Upper lobe of left lung (tissue), 6 donors: ENCODE results near the gene CRYGD. TPM values are rescaled to one million over a fixed set of nuclear protein-coding genes. Genes with fewer than 3 reads are reported as not detected.

Experiments
- ATAC-seq, 2 donors: fragments of 200-7000 bp; cut with Tn5 transposase; one replicate each; pipeline ENCODE4 v1.9.1; 2022; ENCODE audit warnings: mild to moderate bottlenecking in 2 of 2, moderate library complexity in 2 of 2; ENCODE audit not compliant: low FRiP score in 2 of 2
- DNase-seq, 2 donors: peaks; one replicate each; pipeline ENCODE4 v3.0.0-alpha.2; 2019 to 2020
- H3K27ac ChIP-seq, 4 donors: fragments of 200-600 bp; sonication (generic); one replicate each; pipeline ENCODE4 v1.5.1; 2016 to 2019
- H3K27me3 ChIP-seq, 4 donors: fragments of 200-600 bp; sonication (generic); one replicate each; pipeline ENCODE4 v1.5.1; 2017 to 2019
- H3K36me3 ChIP-seq, 4 donors: fragments of 200-600 bp; sonication (generic); one replicate each; pipeline ENCODE4 v1.5.1; 2016 to 2019
- H3K4me1 ChIP-seq, 4 donors: fragments of 200-600 bp; sonication (generic); one replicate each; pipeline ENCODE4 v1.5.1; 2018 to 2019
- H3K4me3 ChIP-seq, 4 donors: fragments of 200-600 bp; sonication (generic); one replicate each; pipeline ENCODE4 v1.5.1; 2017 to 2019; ENCODE audit warnings: mild to moderate bottlenecking in 2 of 4, moderate library complexity in 1 of 4
- H3K9me3 ChIP-seq, 4 donors: fragments of 200-600 bp; sonication (generic); one replicate each; pipeline ENCODE4 v1.5.1; 2018 to 2019
- EP300 ChIP-seq, 4 donors: sonication (generic); formaldehyde crosslinking; IDR thresholded peaks; one replicate each; pipeline ENCODE4 v1.5.1; 2017; ENCODE audit warnings: antibody characterized with exemption in 4 of 4, control low read depth in 2 of 4
- POLR2A ChIP-seq, 4 donors: fragments of 450-650 bp; IDR thresholded peaks; one replicate each; pipeline ENCODE4 v1.5.1; 2016 to 2017; ENCODE audit warnings: antibody characterized with exemption in 4 of 4, mild to moderate bottlenecking in 2 of 4
- POLR2AphosphoS5 ChIP-seq, 2 donors: sonication (generic); formaldehyde crosslinking; IDR thresholded peaks; one replicate each; pipeline ENCODE4 v1.5.1; 2017; ENCODE audit warnings: antibody characterized with exemption in 2 of 2
- WGBS, 2 donors: methylation state at CpG; one replicate each; pipeline ENCODE4 v1.1.5; 2017 to 2018; 5-methylcytosine and 5-hydroxymethylcytosine counted together
- total RNA-seq, 6 donors: library from RNA; depleted of rRNA in 4 of 6; stranded (reverse); fragments of >200 nt in 4 of 6; gene quantifications; one replicate each; pipeline versions ENCODE4 v1.1.0 to v1.2.1, GENCODE V29; 2016 to 2021
- TF ChIP-seq, protein P1 (sequence below), 6 experiments: fragments of 450-650 bp in 4 of 6; fragments of 200-600 bp in 2 of 6; sonication (generic) in 2 of 6; IDR thresholded peaks; one replicate each; pipeline ENCODE4 v1.5.1; 2016 to 2019; ENCODE audit warnings: antibody characterized with exemption in 6 of 6
- donor health status: DM: no; HTN: no; CAD: no; lungs with moderate emphysema.
- donor health status: DM: no; HTN: yes; CAD: no; lungs with severe emphysema.

Gene CRYGD
- total RNA-seq, 6 donors from 2014 or later, result not detected

- Histone ChIP-seq H3K4me1 (no peaks in the 10 kb centered on the region), H3K27ac (no peak overlapping the region), H3K27me3 (no peaks in the 10 kb centered on the region), H3K36me3 (no peaks in the 10 kb centered on the region), H3K4me3 (no peak overlapping the region), H3K9me3 (no peaks in the 10 kb centered on the region)
- DNase-seq (no peak), ATAC-seq (no peak)
- TF ChIP-seq, protein P1, sequence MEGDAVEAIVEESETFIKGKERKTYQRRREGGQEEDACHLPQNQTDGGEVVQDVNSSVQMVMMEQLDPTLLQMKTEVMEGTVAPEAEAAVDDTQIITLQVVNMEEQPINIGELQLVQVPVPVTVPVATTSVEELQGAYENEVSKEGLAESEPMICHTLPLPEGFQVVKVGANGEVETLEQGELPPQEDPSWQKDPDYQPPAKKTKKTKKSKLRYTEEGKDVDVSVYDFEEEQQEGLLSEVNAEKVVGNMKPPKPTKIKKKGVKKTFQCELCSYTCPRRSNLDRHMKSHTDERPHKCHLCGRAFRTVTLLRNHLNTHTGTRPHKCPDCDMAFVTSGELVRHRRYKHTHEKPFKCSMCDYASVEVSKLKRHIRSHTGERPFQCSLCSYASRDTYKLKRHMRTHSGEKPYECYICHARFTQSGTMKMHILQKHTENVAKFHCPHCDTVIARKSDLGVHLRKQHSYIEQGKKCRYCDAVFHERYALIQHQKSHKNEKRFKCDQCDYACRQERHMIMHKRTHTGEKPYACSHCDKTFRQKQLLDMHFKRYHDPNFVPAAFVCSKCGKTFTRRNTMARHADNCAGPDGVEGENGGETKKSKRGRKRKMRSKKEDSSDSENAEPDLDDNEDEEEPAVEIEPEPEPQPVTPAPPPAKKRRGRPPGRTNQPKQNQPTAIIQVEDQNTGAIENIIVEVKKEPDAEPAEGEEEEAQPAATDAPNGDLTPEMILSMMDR (IDR thresholded peaks at IDR 0.05), result no peak
- TF ChIP-seq POLR2A (IDR thresholded peaks at IDR 0.05) (no peak), POLR2AphosphoS5 (IDR thresholded peaks at IDR 0.05) (no peak), EP300 (IDR thresholded peaks at IDR 0.05) (no peak)
Observed at GRCh38 chr2:208147008-208147407, 22.7 kb upstream of the CRYGD start.

GRCh38 chr2:208146006-208146405, 21.7 kb upstream of the CRYGD start, which contains the start of gene CRYGB:
CRYGB (minus strand) TSS chr2:208146158; CDS start chr2:208146120, 38 bp downstream.
- no peak within 1 kb of the TSS for H3K4me3 ChIP-seq
- no peaks in the 10 kb centered on the region for H3K9me3 ChIP-seq
- H3K27me3 ChIP-seq, result no peaks in the 10 kb centered on the region
- H3K36me3 ChIP-seq, result no peaks in the 10 kb centered on the region
- no peak within 1 kb of the TSS for H3K27ac ChIP-seq
- H3K4me1 ChIP-seq, result no peaks in the 10 kb centered on the region
- WGBS, 2 donors, result 75 to 86% methylated on average over 3 to 6 of the region's 6 CpGs
- TF ChIP-seq, protein P1 (IDR thresholded peaks at IDR 0.05), result no peak
- TF ChIP-seq POLR2AphosphoS5 (IDR thresholded peaks at IDR 0.05) (no peak), POLR2A (IDR thresholded peaks at IDR 0.05) (no peak), EP300 (IDR thresholded peaks at IDR 0.05) (no peak)
- DNase-seq (no peak), ATAC-seq (no peak)

GRCh38 chr2:208142925-208143799, 18.8 kb upstream of the CRYGD start:
- no peak for TF ChIP-seq POLR2AphosphoS5 (IDR thresholded peaks at IDR 0.05)
- TF ChIP-seq POLR2A (IDR thresholded peaks at IDR 0.05), result no peak
- TF ChIP-seq, protein P1 (IDR thresholded peaks at IDR 0.05), result no peak
- TF ChIP-seq EP300 (IDR thresholded peaks at IDR 0.05), result no peak
- H3K4me1 ChIP-seq, result no peaks in the 10 kb centered on the region
- no peaks in the 10 kb centered on the region for H3K27me3 ChIP-seq
- ATAC-seq (no peak), DNase-seq (no peak)
- no peaks in the 10 kb centered on the region for H3K9me3 ChIP-seq
- H3K4me3 ChIP-seq, result no peak overlapping the region
- 61 to 74% methylated on average over 14 of the region's 14 CpGs for WGBS, 2 donors
- no peak overlapping the region for H3K27ac ChIP-seq
- H3K36me3 ChIP-seq, result no peaks in the 10 kb centered on the region

- no peaks in the 10 kb centered on the region for H3K9me3 ChIP-seq
- H3K4me1 ChIP-seq, result no peaks in the 10 kb centered on the region
- no peak overlapping the region for H3K27ac ChIP-seq
- WGBS, 2 donors, result 54 to 56% methylated on average over 8 of the region's 8 CpGs
- H3K27me3 ChIP-seq, result no peaks in the 10 kb centered on the region
- DNase-seq (no peak), ATAC-seq (no peak)
- TF ChIP-seq, protein P1 (IDR thresholded peaks at IDR 0.05), result no peak
- no peaks in the 10 kb centered on the region for H3K36me3 ChIP-seq
- no peak overlapping the region for H3K4me3 ChIP-seq
Observed at GRCh38 chr2:208142240-208142924, 18.1 kb upstream of the CRYGD start.
